ENCODE results near the gene STEAP3. TPM values are rescaled to one million over a fixed set of nuclear protein-coding genes. Genes with fewer than 3 reads are reported as not detected.

The STEAP3 gene
- total RNA-seq, 1 donor from 2014 or later = 2.1 TPM

DNA sequence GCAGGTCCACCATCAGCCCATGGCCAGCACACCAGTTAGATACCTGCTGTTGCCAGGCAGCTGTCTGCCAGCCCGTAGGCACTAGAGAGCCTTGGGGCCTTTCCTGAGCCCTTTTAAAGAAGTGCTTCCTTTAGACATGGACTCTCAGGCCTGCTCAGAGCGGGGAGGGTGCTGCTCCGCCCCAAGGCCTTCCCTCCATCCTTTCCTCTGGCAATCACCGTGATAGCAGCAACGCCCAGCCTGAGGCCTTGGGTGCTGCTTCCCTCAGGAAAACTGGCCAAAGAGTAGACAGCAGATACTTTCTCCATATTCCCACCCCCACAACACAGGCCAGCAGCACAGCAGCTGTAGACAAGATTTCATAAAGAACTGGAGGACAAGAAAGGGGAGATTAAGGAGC, 42.7 kb upstream of the STEAP3 start:
- H3K9me3 Mint-ChIP-seq (ENCODE audit: unreplicated experiment) = no peaks in the 10 kb centered on the region
- no peak for DNase-seq
- no peak overlapping the region for H3K27ac Mint-ChIP-seq (ENCODE audit: unreplicated experiment)
- TF ChIP-seq, protein P1, sequence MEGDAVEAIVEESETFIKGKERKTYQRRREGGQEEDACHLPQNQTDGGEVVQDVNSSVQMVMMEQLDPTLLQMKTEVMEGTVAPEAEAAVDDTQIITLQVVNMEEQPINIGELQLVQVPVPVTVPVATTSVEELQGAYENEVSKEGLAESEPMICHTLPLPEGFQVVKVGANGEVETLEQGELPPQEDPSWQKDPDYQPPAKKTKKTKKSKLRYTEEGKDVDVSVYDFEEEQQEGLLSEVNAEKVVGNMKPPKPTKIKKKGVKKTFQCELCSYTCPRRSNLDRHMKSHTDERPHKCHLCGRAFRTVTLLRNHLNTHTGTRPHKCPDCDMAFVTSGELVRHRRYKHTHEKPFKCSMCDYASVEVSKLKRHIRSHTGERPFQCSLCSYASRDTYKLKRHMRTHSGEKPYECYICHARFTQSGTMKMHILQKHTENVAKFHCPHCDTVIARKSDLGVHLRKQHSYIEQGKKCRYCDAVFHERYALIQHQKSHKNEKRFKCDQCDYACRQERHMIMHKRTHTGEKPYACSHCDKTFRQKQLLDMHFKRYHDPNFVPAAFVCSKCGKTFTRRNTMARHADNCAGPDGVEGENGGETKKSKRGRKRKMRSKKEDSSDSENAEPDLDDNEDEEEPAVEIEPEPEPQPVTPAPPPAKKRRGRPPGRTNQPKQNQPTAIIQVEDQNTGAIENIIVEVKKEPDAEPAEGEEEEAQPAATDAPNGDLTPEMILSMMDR (IDR thresholded peaks at IDR 0.05; ENCODE audit: partially characterized antibody, unreplicated experiment) = no peak
- H3K27me3 Mint-ChIP-seq (ENCODE audit: unreplicated experiment) = peaks cover 2% of the 10 kb centered on the region
- H3K4me3 Mint-ChIP-seq (ENCODE audit: unreplicated experiment) = no peak overlapping the region
- no peaks in the 10 kb centered on the region for H3K4me1 Mint-ChIP-seq (ENCODE audit: low read depth, unreplicated experiment)
- H3K36me3 Mint-ChIP-seq (ENCODE audit: unreplicated experiment) = no peaks in the 10 kb centered on the region

DNA sequence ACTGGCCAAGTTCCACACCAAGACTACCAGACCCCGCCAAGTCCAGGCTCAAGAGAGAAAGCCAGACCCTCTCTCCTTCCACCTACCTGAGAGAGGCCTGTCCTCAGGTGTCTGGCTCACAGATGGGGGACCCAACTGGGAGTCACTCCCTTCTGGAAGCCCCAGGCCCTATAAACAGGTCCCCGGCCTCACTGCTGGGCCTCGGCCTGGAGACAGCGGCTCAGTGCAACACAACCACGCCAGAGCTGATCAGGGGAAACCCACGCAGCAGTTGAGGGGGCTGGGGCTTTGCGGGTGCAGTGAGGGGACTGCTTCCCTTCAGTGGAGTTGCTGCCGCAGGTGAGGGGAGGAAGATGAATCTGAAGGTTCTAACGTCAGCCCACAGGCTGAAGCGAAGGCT, 42.2 kb upstream of the STEAP3 start:
- DNase-seq = no peak
- H3K4me1 Mint-ChIP-seq (ENCODE audit: low read depth, unreplicated experiment) = no peaks in the 10 kb centered on the region
- peaks cover 2% of the 10 kb centered on the region for H3K27me3 Mint-ChIP-seq (ENCODE audit: unreplicated experiment)
- H3K27ac Mint-ChIP-seq (ENCODE audit: unreplicated experiment) = no peak overlapping the region
- no peaks in the 10 kb centered on the region for H3K36me3 Mint-ChIP-seq (ENCODE audit: unreplicated experiment)
- TF ChIP-seq, protein P1 (IDR thresholded peaks at IDR 0.05; ENCODE audit: partially characterized antibody, unreplicated experiment) = no peak
- no peaks in the 10 kb centered on the region for H3K9me3 Mint-ChIP-seq (ENCODE audit: unreplicated experiment)
- H3K4me3 Mint-ChIP-seq (ENCODE audit: unreplicated experiment) = no peak overlapping the region

DNA sequence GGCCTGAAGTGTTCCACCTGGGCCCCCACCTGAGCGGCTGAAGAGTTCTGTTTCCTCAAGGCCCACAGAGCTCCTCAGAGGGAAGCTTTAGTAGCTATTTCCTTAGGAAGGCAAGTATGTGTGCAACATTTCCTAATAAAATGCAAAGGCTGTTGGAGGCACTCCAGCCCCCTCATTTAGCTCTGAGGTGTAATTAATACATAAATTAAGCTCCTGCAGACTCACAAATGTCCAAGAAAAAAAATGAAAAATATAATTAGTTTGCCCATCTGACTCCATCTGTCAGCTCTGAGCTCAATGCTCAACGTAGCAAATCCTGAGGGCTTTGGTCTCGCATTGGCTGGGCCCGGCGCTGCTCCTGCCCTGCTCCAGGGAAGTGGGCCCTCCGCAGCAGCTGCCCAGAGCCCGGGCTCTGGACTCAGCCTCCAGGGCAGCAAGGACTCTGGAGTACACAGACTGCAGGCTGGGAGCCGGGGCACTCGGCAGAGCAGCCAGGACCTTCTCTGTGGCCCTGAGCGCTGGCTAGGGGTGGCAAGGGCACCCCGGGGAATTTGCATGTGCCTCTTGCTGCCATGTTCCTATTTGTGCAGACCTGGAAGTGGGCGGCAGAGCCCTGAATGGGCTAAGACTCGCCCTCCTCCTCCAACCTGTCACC, 41.7 kb upstream of the STEAP3 start:
- Mint-ChIP-seq H3K27me3 (ENCODE audit: unreplicated experiment) (peaks cover 2% of the 10 kb centered on the region), H3K27ac (ENCODE audit: unreplicated experiment) (no peak overlapping the region), H3K36me3 (ENCODE audit: unreplicated experiment) (no peaks in the 10 kb centered on the region), H3K4me1 (ENCODE audit: low read depth, unreplicated experiment) (no peaks in the 10 kb centered on the region), H3K4me3 (ENCODE audit: unreplicated experiment) (no peak overlapping the region), H3K9me3 (ENCODE audit: unreplicated experiment) (no peaks in the 10 kb centered on the region)
- no peak for DNase-seq
- TF ChIP-seq, protein P1 (IDR thresholded peaks at IDR 0.05; ENCODE audit: partially characterized antibody, unreplicated experiment) = no peak

DNA sequence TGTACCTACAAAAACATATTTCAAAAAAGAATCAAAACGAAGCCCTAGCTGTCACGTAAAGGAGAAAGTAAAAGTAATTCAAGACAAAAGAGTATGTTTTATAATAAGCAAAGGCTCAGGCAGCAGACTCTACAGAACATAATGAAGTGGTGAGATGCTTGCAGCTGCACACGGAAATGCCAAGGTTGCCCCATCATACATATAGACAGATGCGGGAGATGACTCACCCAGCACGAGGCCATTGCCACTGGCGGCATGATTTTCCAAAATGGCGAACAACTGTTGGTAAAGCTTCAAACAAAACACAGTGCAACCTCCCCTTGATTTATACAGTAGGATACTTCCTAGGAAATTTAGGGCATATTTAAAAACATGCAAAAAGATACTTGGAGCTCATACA, 39.1 kb upstream of the STEAP3 start:
- Mint-ChIP-seq H3K36me3 (ENCODE audit: unreplicated experiment) (no peaks in the 10 kb centered on the region), H3K27me3 (ENCODE audit: unreplicated experiment) (peaks cover 2% of the 10 kb centered on the region), H3K27ac (ENCODE audit: unreplicated experiment) (no peak overlapping the region), H3K9me3 (ENCODE audit: unreplicated experiment) (no peaks in the 10 kb centered on the region), H3K4me3 (ENCODE audit: unreplicated experiment) (no peak overlapping the region), H3K4me1 (ENCODE audit: low read depth, unreplicated experiment) (no peaks in the 10 kb centered on the region)
- DNase-seq = no peak
- TF ChIP-seq, protein P1 (IDR thresholded peaks at IDR 0.05; ENCODE audit: partially characterized antibody, unreplicated experiment) = no peak

DNA sequence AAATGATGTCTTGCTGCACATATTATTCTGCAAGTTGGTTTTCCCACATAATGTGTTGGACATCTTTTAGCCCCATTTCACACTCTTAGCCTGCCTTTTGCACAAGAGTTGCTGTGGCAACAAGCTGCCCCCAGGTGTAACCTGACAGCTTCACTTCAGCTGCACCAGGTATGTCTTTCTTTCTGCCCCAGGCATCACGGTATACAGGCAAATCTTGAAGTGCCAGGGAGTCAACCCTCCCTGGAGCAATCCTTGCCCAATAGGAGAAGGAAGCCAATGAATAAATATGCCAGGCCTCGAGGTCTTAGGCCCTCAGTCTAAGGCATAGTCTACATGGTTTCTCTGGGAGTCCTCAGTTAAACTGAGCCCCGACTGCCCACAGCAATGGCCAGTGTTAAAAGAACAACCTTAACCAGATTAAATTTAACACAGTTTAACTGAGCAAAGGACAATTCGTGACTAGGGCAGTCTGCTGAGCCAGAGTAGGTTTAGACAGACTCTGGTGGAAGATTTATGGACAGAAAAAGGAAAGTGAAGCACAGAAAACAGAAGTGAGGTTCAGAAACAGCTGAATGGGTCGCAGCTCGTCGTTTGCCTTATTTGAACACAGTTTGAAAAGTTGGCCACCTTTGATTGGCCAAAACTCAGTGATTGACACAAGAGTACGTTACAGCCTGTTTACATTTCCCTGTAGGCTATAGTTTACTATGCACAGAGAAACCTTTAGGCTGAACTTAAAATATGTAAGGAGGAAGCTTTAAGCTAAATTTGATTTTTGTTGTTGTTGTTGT, 33.1 kb upstream of the STEAP3 start:
- H3K36me3 Mint-ChIP-seq (ENCODE audit: unreplicated experiment) = no peaks in the 10 kb centered on the region
- DNase-seq = no peak
- TF ChIP-seq, protein P1 (IDR thresholded peaks at IDR 0.05; ENCODE audit: partially characterized antibody, unreplicated experiment) = no peak
- H3K27ac Mint-ChIP-seq (ENCODE audit: unreplicated experiment) = no peak overlapping the region
- H3K4me3 Mint-ChIP-seq (ENCODE audit: unreplicated experiment) = no peak overlapping the region
- H3K9me3 Mint-ChIP-seq (ENCODE audit: unreplicated experiment) = peaks cover 4% of the 10 kb centered on the region
- peaks cover 4% of the 10 kb centered on the region for H3K27me3 Mint-ChIP-seq (ENCODE audit: unreplicated experiment)
- H3K4me1 Mint-ChIP-seq (ENCODE audit: low read depth, unreplicated experiment) = no peaks in the 10 kb centered on the region
